Vagina (tissue), 2 donors: ENCODE results near the gene LIN7A.

ENCODE experiments used
- CTCF ChIP-seq, 3 experiments: fragments of 450-650 bp in 2 of 3; fragments of 200-600 bp in 1 of 3; sonication (generic) in 1 of 3; IDR thresholded peaks; one replicate each; pipeline ENCODE4 v1.5.1; 2017 to 2019; ENCODE audit warnings: antibody characterized with exemption in 3 of 3, mild to moderate bottlenecking in 2 of 3, moderate library complexity in 2 of 3
- POLR2A ChIP-seq, 2 donors: fragments of 450-650 bp; IDR thresholded peaks; one replicate each; pipeline ENCODE4 v1.6.1; 2017; ENCODE audit warnings: antibody characterized with exemption in 2 of 2, mild to moderate bottlenecking in 2 of 2, moderate library complexity in 2 of 2
- POLR2AphosphoS5 ChIP-seq, 2 donors: sonication (generic); formaldehyde crosslinking; IDR thresholded peaks; one replicate each; pipeline ENCODE4 v1.9.0; 2017; ENCODE audit warnings: antibody characterized with exemption in 2 of 2, mild to moderate bottlenecking in 2 of 2, low read depth in 1 of 2; ENCODE audit not compliant: insufficient read depth in 1 of 2

GRCh38 chr12:80917651-80918050 lies 20.1 kb downstream of the LIN7A start:
- TF ChIP-seq CTCF (IDR thresholded peaks at IDR 0.05) = no peak
- no peak for TF ChIP-seq POLR2A (IDR thresholded peaks at IDR 0.05)
- TF ChIP-seq POLR2AphosphoS5 (IDR thresholded peaks at IDR 0.05; ENCODE audit: insufficient read depth in 1 of 2, low read depth in 1 of 2) = no peak
